Endothelial cell of umbilical vein (primary cell): ENCODE results near the gene SPATA22. TPM values are rescaled to one million over a fixed set of nuclear protein-coding genes. Genes with fewer than 3 reads are reported as not detected.

Experiments used
- polyA plus RNA-seq, 4 experiments: library from polyadenylated mRNA; depleted of rRNA in 3 of 4; stranded (reverse) in 3 of 4; unstranded in 1 of 4; fragments of >200 nt; gene quantifications; 2 replicates each; pipeline versions ENCODE4 v1.2.1 to v1.2.3, GENCODE V29; 2011 to 2012; ENCODE audit warnings: missing spikeins in 1 of 4
- total RNA-seq: library from RNA; stranded (reverse); gene quantifications from 2 replicates; pipeline ENCODE4 v1.2.3, GENCODE V29; 2021

Gene SPATA22
- total and polyA plus RNA-seq, 2 donors (not counting 3 experiments of a cell fraction or from before 2014, with no cell fraction given) = 4.3 TPM; not detected in 1

Other genes with a start within 250 kb of the SPATA22 start
- gene OR3A1, start 173.5 kb downstream of the SPATA22 start, total RNA-seq = not detected in 2 replicates
- not detected in 2 replicates for gene OR3A1, start 173.5 kb downstream of the SPATA22 start, polyA plus RNA-seq
- not detected in 2 replicates for gene OR3A2, start 85.5 kb downstream of the SPATA22 start, total RNA-seq
- 0.10 and 0.11 TPM in 2 replicates for gene OR3A2, start 85.5 kb downstream of the SPATA22 start, polyA plus RNA-seq
- not detected in 2 replicates for gene OR1E1, start 73.4 kb downstream of the SPATA22 start, total RNA-seq
- 0.06 TPM in 1 of 2 replicates, not detected in the other for gene OR1E1, start 73.4 kb downstream of the SPATA22 start, polyA plus RNA-seq
- gene OR3A3, start 60.4 kb downstream of the SPATA22 start, total RNA-seq = not detected in 2 replicates
- gene OR3A3, start 60.4 kb downstream of the SPATA22 start, polyA plus RNA-seq = not detected in 2 replicates
- not detected in 2 replicates for gene OR1E2, start 38.0 kb downstream of the SPATA22 start, total RNA-seq
- not detected in 2 replicates for gene OR1E2, start 38.0 kb downstream of the SPATA22 start, polyA plus RNA-seq
- gene ASPA, start 4.2 kb upstream of the SPATA22 start, total RNA-seq = not detected in 2 replicates
- 0.01 TPM in 1 of 2 replicates, not detected in the other for gene ASPA, start 4.2 kb upstream of the SPATA22 start, polyA plus RNA-seq
- gene TRPV3, start 86.0 kb upstream of the SPATA22 start, total RNA-seq = not detected in 2 replicates
- 0.01 TPM in 1 of 2 replicates, not detected in the other for gene TRPV3, start 86.0 kb upstream of the SPATA22 start, polyA plus RNA-seq
- gene TRPV1, start 137.6 kb upstream of the SPATA22 start, total RNA-seq = 1.4 and 2.5 TPM in 2 replicates
- 1.4 and 1.8 TPM in 2 replicates for gene TRPV1, start 137.6 kb upstream of the SPATA22 start, polyA plus RNA-seq
- gene SHPK, start 164.4 kb upstream of the SPATA22 start, total RNA-seq = 15.9 and 17.8 TPM in 2 replicates
- 14.7 and 15.4 TPM in 2 replicates for gene SHPK, start 164.4 kb upstream of the SPATA22 start, polyA plus RNA-seq
- 20.8 and 25.9 TPM in 2 replicates for gene CTNS, start 164.9 kb upstream of the SPATA22 start, total RNA-seq
- gene CTNS, start 164.9 kb upstream of the SPATA22 start, polyA plus RNA-seq = 17.9 and 20.5 TPM in 2 replicates
- gene TAX1BP3, start 196.8 kb upstream of the SPATA22 start, total RNA-seq = 247 and 254 TPM in 2 replicates
- 315 and 359 TPM in 2 replicates for gene TAX1BP3, start 196.8 kb upstream of the SPATA22 start, polyA plus RNA-seq
- gene EMC6, start 197.0 kb upstream of the SPATA22 start, total RNA-seq = 54.0 and 62.2 TPM in 2 replicates
- gene EMC6, start 197.0 kb upstream of the SPATA22 start, polyA plus RNA-seq = 105 and 148 TPM in 2 replicates
- 0.22 and 0.37 TPM in 2 replicates for gene P2RX5, start 224.3 kb upstream of the SPATA22 start, total RNA-seq
- gene P2RX5, start 224.3 kb upstream of the SPATA22 start, polyA plus RNA-seq = 0.10 and 0.19 TPM in 2 replicates